HCT116 (cell line): ENCODE measurements around the gene ICA1. TPM values are rescaled to one million over a fixed set of nuclear protein-coding genes. Genes with fewer than 3 reads are reported as not detected.

ENCODE experiments used
- ATAC-seq: fragments of 200-7000 bp; cut with Tn5 transposase; 2 replicates; pipeline ENCODE4 v1.9.1; 2020; ENCODE audit warnings: mild to moderate bottlenecking, moderate library complexity
- BruUV-seq: library from RNA; stranded (reverse); fragments of 400-500 nt; replicated peaks from 2 replicates; lab custom pipeline; 2021; lab: Mats Ljungman, UMichigan
- CTCF ChIA-PET: fragments of 300-600 bp; sonication (Branson Sonifier 250); formaldehyde crosslinking; loops from one replicate; lab custom pipeline; 2021; ENCODE audit warnings: antibody characterized with exemption; lab: Charles Lee
- POLR2A ChIA-PET: fragments of 300-600, 350-600 bp; sonication (Branson Sonifier 250); formaldehyde crosslinking; loops from one replicate; lab custom pipeline; 2021; ENCODE audit warnings: antibody characterized with exemption; lab: Charles Lee
- RAD21 ChIA-PET, 2 experiments: fragments of 300-600 bp; sonication (Branson Sonifier 250); formaldehyde crosslinking; loops; one replicate each; lab custom pipeline; 2023; ENCODE audit warnings: low total read pairs in 2 of 2; ENCODE audit not compliant: uncharacterized antibody in 2 of 2, unreplicated experiment in 2 of 2, low non-redundant PET in 1 of 2; lab: Charles Lee
- DNase-seq: peaks from one replicate; pipeline ENCODE4 v3.0.0-alpha.2; 2010; ENCODE audit warnings: low read depth, low spot score
- H2AFZ ChIP-seq: fragments of 200-600 bp; shearing (Covaris generic), sonication (generic); 2 replicates; pipeline ENCODE4 v1.6.1; 2017; ENCODE audit warnings: low read depth, mixed run types, mixed read lengths, antibody characterized with exemption, low read length; ENCODE audit not compliant: poor library complexity, severe bottlenecking
- H3K27ac ChIP-seq: 2 replicates; pipeline ENCODE4 v1.5.1; 2012; ENCODE audit warnings: low read depth, low read length
- H3K27me3 ChIP-seq: fragments of 200-600 bp; sonication (generic); 2 replicates; pipeline ENCODE4 v1.6.1; 2016; ENCODE audit warnings: mixed run types, low read length, mixed read lengths; ENCODE audit not compliant: insufficient read depth
- H3K36me3 ChIP-seq, 2 experiments: fragments of 200-500 bp in 1 of 2; fragments of 200-600 bp in 1 of 2; sonication (Bioruptor generic) in 1 of 2; sonication (generic) in 1 of 2; 2 replicates each; pipeline versions ENCODE4 v1.5.1 to v1.6.1; 2014 to 2016; ENCODE audit warnings: low read length in 2 of 2, inconsistent platforms in 1 of 2, mixed read lengths in 1 of 2, mixed run types in 1 of 2; ENCODE audit not compliant: insufficient read depth in 2 of 2, control insufficient read depth in 1 of 2
- H3K4me1 ChIP-seq, 2 experiments: fragments of 200-600 bp in 1 of 2; sonication (generic) in 1 of 2; 2 replicates each; pipeline versions ENCODE4 v1.5.1 to v1.6.1; 2012 to 2017; ENCODE audit warnings: low read length in 2 of 2, inconsistent platforms in 1 of 2, mild to moderate bottlenecking in 1 of 2, mixed read lengths in 1 of 2, mixed run types in 1 of 2, moderate library complexity in 1 of 2; ENCODE audit not compliant: insufficient read depth in 2 of 2, control insufficient read depth in 1 of 2
- H3K4me2 ChIP-seq: fragments of 200-600 bp; sonication (generic); 2 replicates; pipeline ENCODE4 v1.6.1; 2017; ENCODE audit warnings: mixed run types, low read length, mixed read lengths
- H3K4me3 ChIP-seq, 2 experiments: fragments of 200-600 bp in 1 of 2; sonication (generic) in 1 of 2; replicated peaks in 1 of 2; 2 replicates each; pipeline ENCODE4 v1.5.1; 2011 to 2016; ENCODE audit warnings: low read length in 2 of 2, control low read depth in 1 of 2, low read depth in 1 of 2, mild to moderate bottlenecking in 1 of 2, mixed read lengths in 1 of 2, mixed run types in 1 of 2
- H3K79me2 ChIP-seq: fragments of 200-600 bp; sonication (generic); 2 replicates; pipeline ENCODE4 v1.6.1; 2017; ENCODE audit warnings: mild to moderate bottlenecking, mixed run types, low read length, moderate library complexity, mixed read lengths; ENCODE audit not compliant: insufficient read depth
- H3K9ac ChIP-seq: fragments of 200-600 bp; sonication (generic); 2 replicates; pipeline ENCODE4 v1.6.1; 2016; ENCODE audit warnings: low read length, mixed read lengths
- H3K9me2 ChIP-seq: fragments of 200-600 bp; sonication (generic), shearing (Covaris generic); 2 replicates; pipeline ENCODE4 v1.6.1; 2017; ENCODE audit warnings: mixed run types, mild to moderate bottlenecking, moderate library complexity; ENCODE audit not compliant: insufficient read depth
- H3K9me3 ChIP-seq, 2 experiments: fragments of 200-500 bp in 1 of 2; fragments of 200-600 bp in 1 of 2; sonication (Bioruptor generic) in 1 of 2; sonication (generic) in 1 of 2; 2 replicates each; pipeline ENCODE4 v1.6.1; 2014 to 2017; ENCODE audit warnings: low read length in 2 of 2, mixed read lengths in 2 of 2, inconsistent platforms in 1 of 2, low read depth in 1 of 2, mild to moderate bottlenecking in 1 of 2, mixed run types in 1 of 2, moderate library complexity in 1 of 2; ENCODE audit not compliant: control insufficient read depth in 1 of 2, insufficient read depth in 1 of 2
- H4K20me1 ChIP-seq: fragments of 200-600 bp; sonication (generic), shearing (Covaris generic); 2 replicates; pipeline ENCODE4 v1.6.1; 2017; ENCODE audit warnings: mixed run types, mild to moderate bottlenecking, moderate library complexity; ENCODE audit not compliant: insufficient read depth
- CBX3 ChIP-seq: IDR thresholded peaks from 2 replicates; pipeline ENCODE4 v1.6.1; 2012; ENCODE audit warnings: low read depth
- CTCF ChIP-seq, 3 experiments: fragments of 200-600 bp in 1 of 3; sonication (generic) in 1 of 3; IDR thresholded peaks in 2 of 3; conservative IDR thresholded peaks in 1 of 3; 2 replicates each; pipeline ENCODE4 v1.5.1; 2012 to 2017; ENCODE audit warnings: low read depth in 2 of 3, low read length in 2 of 3, antibody characterized with exemption in 1 of 3, borderline replicate concordance in 1 of 3, control low read depth in 1 of 3, mild to moderate bottlenecking in 1 of 3, mixed read lengths in 1 of 3, mixed run types in 1 of 3, moderate library complexity in 1 of 3; ENCODE audit not compliant: insufficient read depth in 1 of 3
- FOSL1 ChIP-seq: IDR thresholded peaks from 2 replicates; pipeline ENCODE4 v1.6.1; 2012; ENCODE audit warnings: low read depth
- REST ChIP-seq: IDR thresholded peaks from 2 replicates; pipeline ENCODE4 v1.6.1; 2012; ENCODE audit warnings: low read depth
- SRF ChIP-seq: IDR thresholded peaks from 2 replicates; pipeline ENCODE4 v1.6.1; 2012; ENCODE audit warnings: low read depth
- TCF7L2 ChIP-seq: IDR thresholded peaks from 2 replicates; pipeline ENCODE4 v1.7.0; 2011; ENCODE audit warnings: borderline replicate concordance, inconsistent platforms; ENCODE audit not compliant: insufficient read depth, insufficient read length; ENCODE audit errors: extremely low read depth
- intact Hi-C: fragments of 100-400 bp; cut with micrococcal nuclease; formaldehyde crosslinking; loops from 2 replicates; pipeline ENCODE4 v1.10.0; 2022
- total RNA-seq: library from RNA; stranded (reverse); gene quantifications from one replicate; pipeline ENCODE4 v1.2.1, GENCODE V29; 2021; ENCODE audit not compliant: unreplicated experiment

ICA1 gene
- total RNA-seq, 1 experiment from 2014 or later = 16.4 TPM

GRCh38 chr7:8068892-8069686 lies 192.9 kb downstream of the ICA1 start:
- H2AFZ ChIP-seq = no peak overlapping the region
- H3K36me3 ChIP-seq = no peaks in the 10 kb centered on the region
- no TSS peak for BruUV-seq
- no peaks in the 10 kb centered on the region for H3K9me3 ChIP-seq
- no peak for TF ChIP-seq CTCF (IDR thresholded peaks at IDR 0.05 in 2 of 3, conservative IDR thresholded peaks at IDR 0.05 in 1 of 3; ENCODE audit: borderline replicate concordance in 1 of 3, insufficient read depth in 1 of 3, low read depth in 2 of 3, low read length in 2 of 3)
- no peak for TF ChIP-seq SRF
- no peaks in the 10 kb centered on the region for H4K20me1 ChIP-seq
- no peak overlapping the region for H3K4me3 ChIP-seq
- ChIA-PET RAD21 (no interaction called here), CTCF (no interaction called here), POLR2A (no interaction called here)
- no peak overlapping the region for H3K9ac ChIP-seq
- no peak for ATAC-seq
- H3K4me2 ChIP-seq = no peak overlapping the region
- H3K79me2 ChIP-seq = no peaks in the 10 kb centered on the region
- H3K27me3 ChIP-seq = no peaks in the 10 kb centered on the region
- intact Hi-C loops = no loop called here
- peaks cover 0 to 10% of the 10 kb centered on the region in 2 experiments; a peak in 2 of 4 replicates for H3K4me1 ChIP-seq
- no peak overlapping the region for H3K27ac ChIP-seq
- no peak for DNase-seq
- H3K9me2 ChIP-seq = no peaks in the 10 kb centered on the region

GRCh38 chr7:8065356-8065813 lies 196.6 kb downstream of the ICA1 start:
- H3K4me3 ChIP-seq = no peak overlapping the region
- no peaks in the 10 kb centered on the region for H3K9me3 ChIP-seq
- TF ChIP-seq REST = no peak
- TF ChIP-seq TCF7L2 = no peak
- 0 out of 2 replicates have a peak, but pooled peaks have one; percentile 23 for TF ChIP-seq FOSL1
- 0 out of 2 replicates have a peak, but pooled peaks have one; percentile 9 for TF ChIP-seq CBX3
- peaks cover 0 to 10% of the 10 kb centered on the region in 2 experiments; a peak in 2 of 4 replicates for H3K4me1 ChIP-seq
- CTCF ChIA-PET = no interaction called here
- no peaks in the 10 kb centered on the region for H3K27me3 ChIP-seq
- POLR2A ChIA-PET = no interaction called here
- no peak overlapping the region for H3K27ac ChIP-seq
- DNase-seq (no peak), ATAC-seq (peak; percentile 52; the same call in 1 of the 2 replicates)
- H3K36me3 ChIP-seq = no peaks in the 10 kb centered on the region
- BruUV-seq = no TSS peak
- RAD21 ChIA-PET = no interaction called here
- no peak overlapping the region for H2AFZ ChIP-seq
- peak overlapping the region; percentile 23; the same call in 1 of the 2 replicates for H3K4me2 ChIP-seq
- H3K9me2 ChIP-seq = no peaks in the 10 kb centered on the region
- no peak overlapping the region for H3K9ac ChIP-seq
- intact Hi-C loops = no loop called here
- no peaks in the 10 kb centered on the region for H4K20me1 ChIP-seq
- no peaks in the 10 kb centered on the region for H3K79me2 ChIP-seq
